ENCODE data around the gene HOXD4. TPM values are rescaled to one million over a fixed set of nuclear protein-coding genes. Genes with fewer than 3 reads are reported as not detected.

Gene HOXD4
- total RNA-seq, 4 donors from 2014 or later, result 0.29 to 1.4 TPM; not detected in 2

GRCh38 chr2:176110415-176111308, 40.7 kb upstream of the HOXD4 start:
- H3K4me1 ChIP-seq, result peaks cover 6 to 10% of the 10 kb centered on the region in 2 donors
- H3K27me3 ChIP-seq, result peaks cover 93 to 96% (median 96%) of the 10 kb centered on the region in 3 donors
- no peaks in the 10 kb centered on the region for H3K36me3 ChIP-seq
- H3K9me3 ChIP-seq, result no peaks in the 10 kb centered on the region
- ATAC-seq, result no peak
- intact Hi-C loops (cut with DNase I; ENCODE audit: low total_unique reads) (loop anchor here (5.0 kb wide), 1 partner anchor 33 kb away; no protein-coding TSS in a partner anchor), in situ Hi-C loops (cut with MboI; ENCODE audit: low sequenced_read_pairs in 4 of 4) (loop anchor here in 2 of 4 donors (25.0 kb wide), 1 partner anchor 702 kb away; no protein-coding TSS in a partner anchor)
- H3K4me3 ChIP-seq, result no peak overlapping the region
- DNase-seq, result no peak
- no peak overlapping the region for H3K27ac ChIP-seq
- no peak for TF ChIP-seq POLR2A (IDR thresholded peaks at IDR 0.05)
- TF ChIP-seq, protein P1, sequence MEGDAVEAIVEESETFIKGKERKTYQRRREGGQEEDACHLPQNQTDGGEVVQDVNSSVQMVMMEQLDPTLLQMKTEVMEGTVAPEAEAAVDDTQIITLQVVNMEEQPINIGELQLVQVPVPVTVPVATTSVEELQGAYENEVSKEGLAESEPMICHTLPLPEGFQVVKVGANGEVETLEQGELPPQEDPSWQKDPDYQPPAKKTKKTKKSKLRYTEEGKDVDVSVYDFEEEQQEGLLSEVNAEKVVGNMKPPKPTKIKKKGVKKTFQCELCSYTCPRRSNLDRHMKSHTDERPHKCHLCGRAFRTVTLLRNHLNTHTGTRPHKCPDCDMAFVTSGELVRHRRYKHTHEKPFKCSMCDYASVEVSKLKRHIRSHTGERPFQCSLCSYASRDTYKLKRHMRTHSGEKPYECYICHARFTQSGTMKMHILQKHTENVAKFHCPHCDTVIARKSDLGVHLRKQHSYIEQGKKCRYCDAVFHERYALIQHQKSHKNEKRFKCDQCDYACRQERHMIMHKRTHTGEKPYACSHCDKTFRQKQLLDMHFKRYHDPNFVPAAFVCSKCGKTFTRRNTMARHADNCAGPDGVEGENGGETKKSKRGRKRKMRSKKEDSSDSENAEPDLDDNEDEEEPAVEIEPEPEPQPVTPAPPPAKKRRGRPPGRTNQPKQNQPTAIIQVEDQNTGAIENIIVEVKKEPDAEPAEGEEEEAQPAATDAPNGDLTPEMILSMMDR (IDR thresholded peaks at IDR 0.05 in 4 of 5, conservative IDR thresholded peaks at IDR 0.05 in 1 of 5), result no peak

DNA sequence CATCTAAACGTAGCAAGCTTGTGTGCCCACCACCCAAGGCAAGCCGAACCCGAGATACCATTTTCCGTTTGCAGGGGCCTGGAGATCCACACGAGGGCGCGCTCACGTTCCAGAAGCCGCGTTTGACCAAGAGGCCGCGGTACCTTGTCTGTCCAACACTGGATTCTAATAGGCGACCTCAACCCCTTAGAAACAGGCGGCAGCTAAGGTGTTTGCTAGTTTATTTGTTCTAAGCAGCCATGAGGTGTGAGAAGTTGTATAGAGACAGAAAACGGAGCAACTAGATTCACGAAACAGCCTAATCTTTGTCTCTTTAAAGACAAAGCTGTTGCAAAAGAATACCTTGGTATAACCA, 40.1 kb upstream of the HOXD4 start:
- Histone ChIP-seq H3K36me3 (no peaks in the 10 kb centered on the region), H3K27ac (no peak overlapping the region), H3K4me1 (peaks cover 4 to 15% of the 10 kb centered on the region in 2 donors), H3K27me3 (peaks cover 93 to 96% (median 96%) of the 10 kb centered on the region in 3 donors), H3K4me3 (no peak overlapping the region), H3K9me3 (no peaks in the 10 kb centered on the region)
- DNase-seq (no peak), ATAC-seq (no peak)
- intact Hi-C loops (cut with DNase I; ENCODE audit: low total_unique reads), result loop anchor here (5.0 kb wide), 1 partner anchor 34 kb away; no protein-coding TSS in a partner anchor
- in situ Hi-C loops (cut with MboI; ENCODE audit: low sequenced_read_pairs in 4 of 4), result loop anchor here in 2 of 4 donors (25.0 kb wide), 1 partner anchor 701 kb away; no protein-coding TSS in a partner anchor
- TF ChIP-seq, protein P1 (IDR thresholded peaks at IDR 0.05 in 4 of 5, conservative IDR thresholded peaks at IDR 0.05 in 1 of 5), result peak in 3 of 5 experiments; percentile 46 to 66 (median 58)
- TF ChIP-seq POLR2A (IDR thresholded peaks at IDR 0.05), result no peak

DNA sequence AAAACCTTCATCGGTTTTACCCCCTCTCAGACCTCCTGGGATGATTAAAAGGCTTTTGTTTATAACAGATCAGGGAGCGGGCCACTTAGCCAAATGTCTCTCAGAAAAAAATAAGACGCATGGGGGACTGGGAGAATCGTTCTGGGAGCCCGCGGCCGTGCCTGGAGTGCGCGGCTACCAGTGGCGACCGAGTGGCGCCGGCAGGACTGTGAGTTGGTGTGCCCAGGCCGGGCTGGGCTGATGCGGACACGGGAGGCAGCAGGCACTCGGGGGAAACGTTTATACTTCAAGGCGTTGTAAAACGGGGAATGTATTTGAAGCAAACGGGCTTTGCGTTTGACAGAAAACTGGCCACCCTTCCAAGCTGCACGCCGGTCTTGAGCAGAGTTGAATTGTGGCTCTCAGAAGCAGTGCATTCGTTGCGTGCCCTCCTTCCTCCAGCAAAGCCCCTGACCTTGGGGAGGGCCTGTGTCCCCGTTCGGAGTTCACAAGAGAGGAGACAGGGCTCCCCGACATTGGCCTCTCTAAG, 39.4 kb upstream of the HOXD4 start:
- Histone ChIP-seq H3K4me1 (peaks cover 0 to 14% of the 10 kb centered on the region in 2 donors), H3K9me3 (no peaks in the 10 kb centered on the region), H3K36me3 (no peaks in the 10 kb centered on the region), H3K27ac (no peak overlapping the region), H3K27me3 (peaks cover 92 to 96% (median 96%) of the 10 kb centered on the region in 3 donors), H3K4me3 (no peak overlapping the region)
- no peak for DNase-seq
- intact Hi-C loops (cut with DNase I; ENCODE audit: low total_unique reads), result loop anchor here (5.0 kb wide), 1 partner anchor 35 kb away; no protein-coding TSS in a partner anchor
- in situ Hi-C loops (cut with MboI; ENCODE audit: low sequenced_read_pairs in 4 of 4), result loop anchor here in 2 of 4 donors (25.0 kb wide), 1 partner anchor 700 kb away; no protein-coding TSS in a partner anchor
- no peak for ATAC-seq
- TF ChIP-seq, protein P1 (IDR thresholded peaks at IDR 0.05 in 4 of 5, conservative IDR thresholded peaks at IDR 0.05 in 1 of 5), result no peak
- TF ChIP-seq POLR2A (IDR thresholded peaks at IDR 0.05), result no peak

DNA sequence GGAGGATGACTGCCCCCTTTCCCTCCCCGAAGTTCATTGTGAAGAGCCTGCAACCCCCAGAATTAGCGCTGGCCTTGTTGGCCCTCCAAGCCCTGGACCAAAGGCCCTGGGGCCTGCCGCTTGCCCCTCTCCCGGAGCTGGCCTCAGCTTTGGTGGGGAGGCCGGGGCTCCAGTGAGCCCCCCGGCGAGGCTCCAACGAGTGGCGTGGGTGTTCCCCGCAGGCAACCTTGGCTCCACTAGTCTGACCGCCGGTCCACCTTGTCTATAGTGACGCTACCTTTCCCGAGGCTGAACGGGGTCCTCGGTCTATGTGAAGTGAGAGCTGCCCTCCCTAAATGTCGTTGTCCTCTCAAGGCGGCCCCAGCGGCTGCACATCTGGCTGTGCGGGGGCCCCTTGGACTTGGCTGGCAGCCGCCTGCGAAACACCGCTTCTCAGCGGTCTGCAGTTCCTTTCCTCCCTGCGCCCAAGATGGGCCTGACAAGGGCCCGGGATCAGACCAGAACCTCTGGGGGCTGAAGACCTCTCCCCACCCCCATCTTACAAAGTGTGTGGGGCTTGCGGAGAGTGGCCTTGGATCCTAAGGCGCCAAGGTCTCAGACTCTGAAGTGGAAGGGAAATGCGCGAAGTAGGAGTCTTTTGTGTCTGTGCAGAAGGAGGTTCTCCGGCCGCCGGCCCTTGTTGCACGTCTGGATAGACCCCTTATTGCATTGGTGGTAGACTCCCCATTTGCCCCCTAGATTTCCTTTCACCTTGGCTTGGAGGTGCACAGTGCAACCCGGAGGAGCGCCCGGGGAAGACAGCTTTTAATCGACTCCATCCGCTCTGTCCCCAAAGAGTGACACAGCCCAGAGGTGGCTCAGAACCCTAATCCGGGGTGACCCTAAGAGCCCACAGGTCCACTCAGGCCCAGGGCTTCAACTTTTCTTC, 38.7 kb upstream of the HOXD4 start:
- no peak for DNase-seq
- H3K4me1 ChIP-seq, result peaks cover 0 to 13% of the 10 kb centered on the region in 2 donors
- in situ Hi-C loops (cut with MboI; ENCODE audit: low sequenced_read_pairs in 4 of 4), result loop anchor here in 2 of 4 donors (25.0 kb wide), 1 partner anchor 700 kb away; no protein-coding TSS in a partner anchor
- no peaks in the 10 kb centered on the region for H3K36me3 ChIP-seq
- intact Hi-C loops (cut with DNase I; ENCODE audit: low total_unique reads), result loop anchor here (5.0 kb wide), 1 partner anchor 35 kb away; no protein-coding TSS in a partner anchor
- no peak for TF ChIP-seq POLR2A (IDR thresholded peaks at IDR 0.05)
- TF ChIP-seq, protein P1 (IDR thresholded peaks at IDR 0.05 in 4 of 5, conservative IDR thresholded peaks at IDR 0.05 in 1 of 5), result no peak
- no peak overlapping the region for H3K4me3 ChIP-seq
- peaks cover 95 to 99% (median 99%) of the 10 kb centered on the region in 3 donors for H3K27me3 ChIP-seq
- no peaks in the 10 kb centered on the region for H3K9me3 ChIP-seq
- no peak for ATAC-seq
- H3K27ac ChIP-seq, result no peak overlapping the region
